DMS153 treated with DMSO at 0.1 percent for 48 hours (cell line): ENCODE data around the gene FGFR1OP2.
"Not testable (repeated sequence)": the region's sequence is repeated elsewhere in the genome, so short reads cannot be mapped to it uniquely, and the experiment has no call there.

Source experiments
- DNase-seq: peaks from one replicate; lab custom pipeline; 2025; ENCODE audit not compliant: unreplicated experiment; lab: John Stamatoyannopoulos, UW

Gene FGFR1OP2

DNA sequence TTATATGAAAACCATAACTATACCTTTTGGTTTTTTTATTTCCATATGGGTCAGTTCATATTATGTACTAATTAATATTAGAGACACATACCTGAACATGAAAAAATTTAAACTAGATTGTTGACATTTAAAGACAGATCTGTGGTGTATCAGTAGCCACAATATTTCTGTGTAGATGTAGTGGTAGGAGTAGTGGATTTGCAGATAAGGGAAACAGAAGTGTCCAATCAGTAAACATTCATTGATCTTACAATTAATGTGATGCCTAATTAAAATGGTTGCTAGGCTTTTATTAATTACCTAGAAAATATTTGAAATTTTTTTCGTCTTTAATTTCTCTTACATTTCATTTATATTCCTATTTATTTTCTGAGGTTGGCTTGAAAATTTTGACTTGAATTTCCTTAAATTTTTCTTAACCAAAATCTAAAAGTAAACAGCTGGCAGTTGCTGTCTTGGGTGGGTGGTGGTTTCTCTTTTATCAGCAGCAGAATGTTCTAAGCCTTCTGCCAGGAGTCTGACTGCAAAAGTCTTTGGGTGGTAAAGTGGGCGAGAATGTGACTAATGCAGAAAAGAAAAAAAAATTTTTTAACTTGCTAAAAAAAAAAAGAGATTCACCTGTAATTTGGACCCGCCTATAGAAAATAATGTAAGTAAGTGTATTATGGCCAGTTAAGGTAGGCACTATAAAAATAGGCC, 2.4 kb downstream of the FGFR1OP2 start:
- no peak for DNase-seq

DNA sequence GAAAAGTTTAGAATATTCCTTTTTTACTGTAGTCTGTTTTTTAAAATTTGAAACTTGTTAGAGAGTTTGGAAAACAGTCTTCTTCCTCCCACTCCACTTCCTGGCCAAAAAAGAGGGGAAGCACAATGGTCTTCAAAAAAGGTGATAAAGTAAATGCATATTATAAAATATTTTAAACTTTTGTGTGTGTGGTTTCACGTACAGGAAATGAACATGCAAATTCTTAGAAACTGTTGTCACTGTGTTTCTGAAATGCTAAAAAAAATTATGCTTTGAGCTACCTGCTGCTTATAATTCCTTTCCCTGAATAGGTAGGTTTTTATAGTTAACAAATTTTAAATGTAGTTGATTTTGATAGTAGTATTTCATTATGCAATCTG, 2.9 kb downstream of the FGFR1OP2 start:
- DNase-seq, result no peak

GRCh38 chr12:26948309-26948708, 10.0 kb downstream of the FGFR1OP2 start:
- DNase-seq, result no peak

- no peak for DNase-seq
These were observed 15.2 kb downstream of the FGFR1OP2 start for GRCh38 chr12:26953447-26953846.

DNA sequence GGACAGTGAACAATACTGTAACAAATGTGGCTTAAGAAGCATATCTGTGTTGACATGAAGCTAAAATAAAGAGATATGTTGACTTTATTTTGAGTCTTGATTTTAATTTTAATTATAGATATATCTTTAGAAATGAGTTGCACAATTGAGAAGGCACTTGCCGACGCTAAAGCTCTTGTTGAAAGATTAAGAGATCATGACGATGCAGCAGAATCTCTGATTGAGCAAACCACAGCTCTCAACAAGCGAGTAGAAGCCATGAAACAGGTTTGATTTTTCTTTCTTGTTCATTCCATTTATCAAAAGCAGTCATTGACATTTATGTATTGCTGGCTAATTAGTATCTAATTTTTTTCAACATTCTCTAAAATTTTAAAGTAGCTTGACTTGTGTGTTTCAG, 15.8 kb downstream of the FGFR1OP2 start:
- no peak for DNase-seq

GRCh38 chr12:26961391-26961790, 23.1 kb downstream of the FGFR1OP2 start:
- DNase-seq, result not testable (repeated sequence)

DNA sequence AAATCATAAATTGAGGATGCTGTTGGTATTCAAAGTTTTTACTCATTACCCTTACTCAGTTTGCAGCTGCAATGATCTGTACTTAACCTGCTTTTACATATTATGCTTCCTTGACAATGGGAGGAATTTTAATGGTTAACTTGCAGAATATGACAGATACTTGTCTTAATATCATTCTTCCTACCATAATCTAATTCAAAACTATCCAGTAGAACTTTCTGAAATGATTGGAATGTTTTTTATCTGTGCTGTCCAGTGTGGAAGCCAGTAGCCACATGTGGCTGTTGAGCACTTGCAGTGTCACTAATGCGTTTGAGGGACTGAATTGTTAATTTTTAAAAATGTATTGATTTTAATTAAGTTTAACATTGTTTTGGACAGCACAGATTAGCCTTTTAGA, 23.5 kb downstream of the FGFR1OP2 start:
- no peak for DNase-seq

- no peak for DNase-seq
These were observed 25.1 kb downstream of the FGFR1OP2 start for GRCh38 chr12:26963413-26963812.

DNA sequence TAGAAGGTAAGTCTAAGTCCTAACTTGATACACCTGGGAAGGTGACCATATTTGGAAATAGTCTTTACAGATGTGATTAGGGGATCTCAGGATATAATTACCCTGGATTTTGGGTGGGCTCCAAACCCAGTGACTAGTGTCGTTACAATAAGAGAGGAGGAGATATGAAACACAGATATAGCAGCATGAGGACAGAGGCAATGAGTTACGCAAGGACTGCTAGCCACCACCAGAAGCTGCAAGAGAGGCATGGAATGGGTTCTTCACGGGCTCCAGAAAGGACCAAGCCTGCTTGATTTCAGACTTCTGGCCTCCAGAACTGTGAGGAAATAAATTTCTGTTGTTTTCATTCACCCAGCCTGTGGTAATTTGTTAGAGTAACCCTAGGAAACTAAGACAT, 28.6 kb downstream of the FGFR1OP2 start:
- no peak for DNase-seq

- DNase-seq, result no peak
These were observed 31.9 kb downstream of the FGFR1OP2 start for GRCh38 chr12:26970136-26970535.

DNA sequence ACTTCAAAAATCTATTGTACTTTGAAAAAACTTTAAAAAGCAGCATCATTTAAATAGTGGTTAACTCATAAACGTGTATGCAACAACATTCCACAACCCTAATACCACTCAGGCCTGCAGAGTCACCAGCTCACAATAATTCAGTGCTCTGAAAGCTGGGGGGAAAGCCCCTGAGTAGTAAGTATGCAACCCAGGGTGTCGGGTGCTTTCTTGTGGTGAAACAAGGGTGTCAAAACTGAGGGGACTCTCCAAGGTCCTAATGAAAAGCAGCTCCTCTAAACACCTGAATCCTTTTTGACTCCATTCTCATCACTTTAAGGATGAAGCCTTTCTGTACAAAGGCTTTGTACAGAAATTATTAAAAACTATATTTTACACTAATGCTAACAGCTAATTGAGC, 33.7 kb downstream of the FGFR1OP2 start:
- DNase-seq, result no peak

DNA sequence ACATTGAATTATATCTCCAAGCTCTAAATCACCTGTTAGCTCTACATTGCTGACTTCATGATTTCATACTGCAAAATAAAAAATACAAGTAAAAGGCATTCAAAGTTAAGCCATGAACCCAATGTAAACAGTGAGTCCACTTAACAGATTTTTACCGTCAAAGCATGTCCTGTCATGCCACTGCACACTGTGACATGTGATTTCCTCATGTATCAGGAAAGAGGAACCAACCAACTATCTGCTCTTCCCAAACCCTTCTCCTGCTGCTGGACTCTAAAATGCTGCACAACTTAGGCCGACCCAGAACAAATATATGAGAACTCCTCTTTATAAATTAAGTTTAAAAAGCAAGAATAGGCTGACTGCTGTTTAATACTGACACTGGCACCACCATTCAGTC, 38.4 kb downstream of the FGFR1OP2 start:
- DNase-seq, result no peak

- DNase-seq, result no peak
These were observed 40.5 kb downstream of the FGFR1OP2 start for GRCh38 chr12:26978801-26979200.

- DNase-seq, result no peak
These were observed 41.5 kb downstream of the FGFR1OP2 start for GRCh38 chr12:26979733-26980132.

DNA sequence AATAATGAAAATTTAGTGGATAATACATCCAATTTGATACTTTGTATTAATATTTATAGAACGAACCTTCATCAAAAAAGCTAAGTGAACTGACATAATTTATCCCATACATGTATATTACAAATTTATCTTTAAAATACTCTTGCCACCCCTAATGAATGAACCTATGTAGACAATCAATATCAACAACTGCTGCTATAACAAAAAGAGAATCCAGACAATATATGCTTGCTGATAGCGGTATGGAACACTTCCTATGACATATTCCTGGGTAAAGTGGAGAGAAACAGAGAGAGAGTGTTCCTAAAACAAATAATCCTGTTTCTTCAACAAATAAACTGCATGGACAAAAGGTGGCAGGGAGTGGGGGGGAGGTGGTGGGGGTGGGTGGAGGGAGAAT, 44.6 kb downstream of the FGFR1OP2 start:
- no peak for DNase-seq

DNA sequence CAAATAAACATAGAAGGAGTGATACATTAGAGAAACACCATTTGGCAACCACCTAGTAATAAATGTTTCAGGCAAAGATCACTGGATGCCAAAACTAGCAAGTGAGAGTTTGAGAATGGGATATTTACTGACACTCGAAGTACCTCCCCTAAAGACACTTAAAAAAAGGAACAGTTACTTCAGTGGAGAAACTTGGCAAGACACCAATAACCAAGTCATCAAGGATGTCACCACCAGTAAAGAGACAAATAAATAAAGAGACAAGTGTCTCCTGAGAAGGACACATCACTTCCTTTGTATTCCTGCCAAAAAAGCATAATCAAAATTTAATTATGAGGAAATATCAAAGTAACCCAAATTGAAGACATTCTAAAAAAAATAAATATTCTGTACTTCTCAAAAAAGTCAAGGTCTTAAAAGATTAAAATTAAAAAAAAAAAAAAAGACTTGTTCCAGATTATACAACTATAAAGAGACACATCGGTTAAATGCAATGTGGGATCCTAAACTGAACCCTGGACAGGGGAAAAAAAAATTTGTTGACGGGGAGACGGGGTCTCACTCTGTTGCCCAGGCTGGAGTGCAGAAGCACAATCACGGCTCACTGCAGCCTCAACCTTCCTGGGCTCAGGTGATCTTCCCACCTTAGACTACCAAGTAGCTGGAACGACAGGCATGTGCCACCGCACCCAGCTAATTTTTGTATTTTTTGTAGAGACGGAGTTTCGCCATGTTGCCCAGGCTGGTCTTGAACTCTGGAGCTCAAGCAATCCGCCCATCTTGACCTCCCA, 49.6 kb downstream of the FGFR1OP2 start:
- no peak for DNase-seq

GRCh38 chr12:26988703-26989102, 50.4 kb downstream of the FGFR1OP2 start:
- no peak for DNase-seq

GRCh38 chr12:26989873-26990272, 51.6 kb downstream of the FGFR1OP2 start:
- no peak for DNase-seq

DNA sequence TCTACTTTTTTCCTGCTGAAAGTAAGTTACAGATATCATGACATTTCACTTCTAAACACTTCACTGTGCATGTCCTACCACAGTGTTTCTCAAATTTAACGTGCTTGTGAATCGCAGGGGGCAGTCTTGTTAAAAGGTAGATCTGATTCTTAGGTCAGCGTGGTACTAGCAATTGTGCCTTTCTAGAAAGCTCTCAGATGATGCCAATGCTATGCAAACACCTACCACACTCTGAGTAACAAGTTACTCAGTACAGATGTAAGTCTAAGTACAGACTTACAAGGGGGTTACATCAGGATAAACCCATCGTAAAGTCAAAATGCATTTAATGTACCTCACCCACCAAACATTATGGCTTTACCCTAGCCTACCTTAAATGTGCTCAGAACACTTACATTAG, 53.6 kb downstream of the FGFR1OP2 start:
- no peak for DNase-seq

- DNase-seq, result no peak
These were observed 55.8 kb downstream of the FGFR1OP2 start for GRCh38 chr12:26994109-26994508.

DNA sequence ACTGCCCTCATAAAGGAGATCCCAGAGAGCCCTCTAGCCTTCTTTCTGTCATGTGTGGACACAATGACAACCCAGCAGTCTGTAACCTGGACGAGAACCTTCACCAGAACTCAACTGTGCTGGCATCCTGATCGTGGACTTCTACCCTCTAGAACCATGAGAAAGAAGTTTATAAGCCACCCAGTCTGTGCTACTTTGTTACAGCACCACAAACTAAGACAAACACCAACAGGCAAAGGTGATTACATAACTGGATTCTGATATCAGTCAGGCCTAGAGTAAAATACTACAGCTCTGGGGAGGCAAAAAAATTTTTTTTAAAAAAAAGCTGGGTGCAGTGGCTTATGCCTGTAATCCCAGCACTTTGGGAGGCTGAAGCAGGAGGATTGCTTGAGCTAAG, 57.4 kb downstream of the FGFR1OP2 start:
- no peak for DNase-seq

DNA sequence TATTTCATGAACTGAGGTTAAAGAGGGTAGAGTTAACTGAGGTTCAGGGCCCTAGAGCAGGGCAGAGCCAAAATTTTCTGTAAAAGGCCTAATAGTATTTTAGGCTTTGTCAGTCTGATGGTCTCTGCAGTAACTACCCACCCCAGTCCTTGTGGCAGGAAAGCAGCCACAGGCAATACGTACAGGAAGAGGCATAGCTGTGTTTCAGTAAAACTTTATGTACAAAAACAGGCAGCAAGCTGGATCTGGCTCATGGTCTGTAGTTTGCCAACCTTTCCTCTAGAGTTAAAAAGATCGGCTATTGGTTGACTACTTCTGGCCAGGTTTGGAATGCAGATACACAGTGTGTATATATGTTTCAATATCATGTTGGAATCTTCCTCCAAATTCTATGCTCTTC, 58.7 kb downstream of the FGFR1OP2 start:
- DNase-seq, result no peak

- no peak for DNase-seq
These were observed 62.7 kb downstream of the FGFR1OP2 start for GRCh38 chr12:27000961-27001360.
